GM18505 (cell line): ENCODE data around the gene STX17.
"Not testable (repeated sequence)": the region's sequence is repeated elsewhere in the genome, so short reads cannot be mapped to it uniquely, and the experiment has no call there.

Experiments
- ATAC-seq: cut with Tn5 transposase; IDR thresholded peaks from one replicate; pipeline ENCODE4 v1.9.1; 2021; ENCODE audit not compliant: unreplicated experiment
- POLR2A ChIP-seq: IDR thresholded peaks from 4 replicates; pipeline ENCODE4 v1.6.1; 2011; ENCODE audit warnings: borderline replicate concordance; ENCODE audit not compliant: insufficient read depth, insufficient read length; ENCODE audit errors: extremely low read depth

Gene STX17

GRCh38 chr9:99906403-99907207 is at the start of gene STX17:
Gene STX17 (plus strand): TSS chr9:99906654. CDS start chr9:99915240, 8,586 bp downstream.
- TF ChIP-seq POLR2A: peak; percentile 83
- peak; percentile 88 for ATAC-seq

GRCh38 chr9:99857576-99857975 is 48.9 kb upstream of the STX17 start:
- not testable (repeated sequence) for ATAC-seq

GRCh38 chr9:99858087-99858486 is 48.4 kb upstream of the STX17 start:
- ATAC-seq: no peak
- TF ChIP-seq POLR2A: no peak

- TF ChIP-seq POLR2A: no peak
- ATAC-seq: no peak
Measured at GRCh38 chr9:99859243-99859980, 47.0 kb upstream of the STX17 start.

- no peak for ATAC-seq
- no peak for TF ChIP-seq POLR2A
Measured at GRCh38 chr9:99860266-99860665, 46.2 kb upstream of the STX17 start.

- no peak for TF ChIP-seq POLR2A
- ATAC-seq: no peak
Measured at GRCh38 chr9:99863955-99864354, 42.5 kb upstream of the STX17 start.

- TF ChIP-seq POLR2A: no peak
- no peak for ATAC-seq
Measured at GRCh38 chr9:99866398-99866797, 40.1 kb upstream of the STX17 start.

GRCh38 chr9:99867536-99867935 is 38.9 kb upstream of the STX17 start:
- no peak for ATAC-seq
- TF ChIP-seq POLR2A: no peak

- ATAC-seq: peak; percentile 48
- TF ChIP-seq POLR2A: no peak
Measured at GRCh38 chr9:99867968-99868367, 38.5 kb upstream of the STX17 start.

- peak; percentile 93 for ATAC-seq
- TF ChIP-seq POLR2A: no peak
Measured at GRCh38 chr9:99868845-99869244, 37.6 kb upstream of the STX17 start.

GRCh38 chr9:99870126-99870525 is 36.3 kb upstream of the STX17 start:
- TF ChIP-seq POLR2A: no peak
- no peak for ATAC-seq

GRCh38 chr9:99873531-99873930 is 32.9 kb upstream of the STX17 start:
- no peak for ATAC-seq
- no peak for TF ChIP-seq POLR2A

- no peak for TF ChIP-seq POLR2A
- no peak for ATAC-seq
Measured at GRCh38 chr9:99873943-99874584, 32.4 kb upstream of the STX17 start.

GRCh38 chr9:99876190-99876589 is 30.3 kb upstream of the STX17 start:
- TF ChIP-seq POLR2A: no peak
- ATAC-seq: no peak

- no peak for ATAC-seq
- TF ChIP-seq POLR2A: no peak
Measured at GRCh38 chr9:99878651-99879050, 27.8 kb upstream of the STX17 start.

GRCh38 chr9:99881769-99882168 is 24.7 kb upstream of the STX17 start:
- no peak for TF ChIP-seq POLR2A
- ATAC-seq: no peak
